Measurements from ENCODE around the gene MARCO. TPM values are rescaled to one million over a fixed set of nuclear protein-coding genes. Genes with fewer than 3 reads are reported as not detected.
A peak's percentile ranks its signal among the peaks of the same experiment; 100 is the strongest.

The MARCO gene
- total RNA-seq, 6 experiments from 2014 or later, result 5.8 to 129 (median 31.9) TPM

DNA sequence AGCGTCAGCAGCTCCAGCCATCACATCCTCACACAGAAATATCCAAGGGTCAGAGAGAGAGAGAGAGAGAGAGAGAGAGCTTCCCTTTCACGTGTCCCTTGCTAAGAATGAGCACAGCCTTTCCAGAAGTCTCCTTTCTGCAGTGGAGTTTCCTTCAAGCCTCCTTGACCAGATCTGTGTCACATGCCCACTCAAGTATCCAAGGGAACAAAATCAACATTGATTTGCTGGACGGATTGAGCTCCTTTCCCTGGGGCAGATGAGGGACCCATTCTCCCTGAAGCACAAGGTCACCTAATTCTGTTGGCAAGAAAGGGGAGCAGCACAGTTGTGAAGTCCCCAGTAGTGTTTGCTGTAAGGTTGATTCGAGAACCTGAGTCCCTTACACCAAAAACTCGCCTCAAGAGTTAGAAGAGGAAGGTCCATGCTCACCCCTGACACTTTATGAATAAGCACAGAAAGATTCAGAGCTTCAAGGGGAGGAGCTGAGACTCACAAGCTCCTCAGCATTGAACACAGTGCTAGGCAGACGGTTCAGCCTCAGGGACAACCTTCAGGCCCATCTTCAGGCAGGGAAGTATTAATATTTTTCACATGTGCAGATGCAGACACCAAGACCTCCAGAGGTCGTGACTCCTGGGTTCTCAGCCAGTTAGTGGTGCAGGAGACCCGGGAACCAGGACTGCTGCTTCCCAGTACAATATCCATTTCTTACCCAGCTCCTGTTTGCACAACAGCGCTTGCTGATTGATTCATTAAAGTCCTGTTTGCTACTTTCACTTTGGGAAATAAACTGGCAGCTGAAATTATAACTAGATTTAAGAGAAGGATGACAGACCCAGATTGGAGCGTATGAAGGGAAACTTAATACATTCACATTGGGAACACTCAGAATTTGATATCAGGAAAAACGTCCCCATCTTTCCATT is 38.2 kb upstream of the MARCO start:
- ATAC-seq (peak; percentile 18 to 53 (median 34)), DNase-seq (no peak)
- no peaks in the 10 kb centered on the region for H3K4me1 ChIP-seq
- no peaks in the 10 kb centered on the region for H3K36me3 ChIP-seq
- no peak overlapping the region for H3K4me3 ChIP-seq
- TF ChIP-seq POLR2A (IDR thresholded peaks at IDR 0.05), result no peak
- TF ChIP-seq, protein P1, sequence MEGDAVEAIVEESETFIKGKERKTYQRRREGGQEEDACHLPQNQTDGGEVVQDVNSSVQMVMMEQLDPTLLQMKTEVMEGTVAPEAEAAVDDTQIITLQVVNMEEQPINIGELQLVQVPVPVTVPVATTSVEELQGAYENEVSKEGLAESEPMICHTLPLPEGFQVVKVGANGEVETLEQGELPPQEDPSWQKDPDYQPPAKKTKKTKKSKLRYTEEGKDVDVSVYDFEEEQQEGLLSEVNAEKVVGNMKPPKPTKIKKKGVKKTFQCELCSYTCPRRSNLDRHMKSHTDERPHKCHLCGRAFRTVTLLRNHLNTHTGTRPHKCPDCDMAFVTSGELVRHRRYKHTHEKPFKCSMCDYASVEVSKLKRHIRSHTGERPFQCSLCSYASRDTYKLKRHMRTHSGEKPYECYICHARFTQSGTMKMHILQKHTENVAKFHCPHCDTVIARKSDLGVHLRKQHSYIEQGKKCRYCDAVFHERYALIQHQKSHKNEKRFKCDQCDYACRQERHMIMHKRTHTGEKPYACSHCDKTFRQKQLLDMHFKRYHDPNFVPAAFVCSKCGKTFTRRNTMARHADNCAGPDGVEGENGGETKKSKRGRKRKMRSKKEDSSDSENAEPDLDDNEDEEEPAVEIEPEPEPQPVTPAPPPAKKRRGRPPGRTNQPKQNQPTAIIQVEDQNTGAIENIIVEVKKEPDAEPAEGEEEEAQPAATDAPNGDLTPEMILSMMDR (IDR thresholded peaks at IDR 0.05), result no peak
- 27% methylated on average over 8 of the region's 11 CpGs for WGBS (ENCODE audit: insufficient coverage, low coverage, low lambda C conversion rate, missing lambda C conversion rate)
- no peak overlapping the region for H3K27ac ChIP-seq
- intact Hi-C loops (cut with DNase I), result no loop called here
- no peaks in the 10 kb centered on the region for H3K27me3 ChIP-seq
- H3K9me3 ChIP-seq, result no peaks in the 10 kb centered on the region

DNA sequence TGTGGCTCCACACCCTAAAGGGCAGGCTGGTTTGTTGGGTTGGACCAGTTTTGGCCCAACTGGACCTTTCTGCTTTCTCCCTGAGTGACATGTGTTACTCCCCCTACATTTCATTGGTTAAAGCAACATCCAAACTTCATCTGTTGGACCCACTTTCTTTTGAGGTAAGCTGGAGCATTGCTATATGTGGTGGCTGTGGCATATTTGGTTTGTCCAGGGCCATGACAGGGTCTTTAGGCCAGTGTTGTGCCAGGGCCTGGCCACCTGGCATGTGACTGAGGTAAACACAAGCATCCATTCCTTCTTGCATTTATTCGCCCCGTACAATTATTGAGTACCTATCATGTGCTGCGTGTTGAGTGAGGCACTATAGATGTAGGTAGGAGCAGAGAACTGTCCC is 36.8 kb upstream of the MARCO start:
- no peak for TF ChIP-seq POLR2A (IDR thresholded peaks at IDR 0.05)
- TF ChIP-seq, protein P1 (IDR thresholded peaks at IDR 0.05), result no peak
- Histone ChIP-seq H3K9me3 (no peaks in the 10 kb centered on the region), H3K27ac (no peak overlapping the region), H3K4me3 (no peak overlapping the region), H3K27me3 (no peaks in the 10 kb centered on the region), H3K36me3 (no peaks in the 10 kb centered on the region), H3K4me1 (no peaks in the 10 kb centered on the region)
- 84% methylated on average over 3 of the region's 3 CpGs for WGBS (ENCODE audit: insufficient coverage, low coverage, low lambda C conversion rate, missing lambda C conversion rate)
- ATAC-seq (no peak), DNase-seq (no peak)
- intact Hi-C loops (cut with DNase I), result no loop called here

DNA sequence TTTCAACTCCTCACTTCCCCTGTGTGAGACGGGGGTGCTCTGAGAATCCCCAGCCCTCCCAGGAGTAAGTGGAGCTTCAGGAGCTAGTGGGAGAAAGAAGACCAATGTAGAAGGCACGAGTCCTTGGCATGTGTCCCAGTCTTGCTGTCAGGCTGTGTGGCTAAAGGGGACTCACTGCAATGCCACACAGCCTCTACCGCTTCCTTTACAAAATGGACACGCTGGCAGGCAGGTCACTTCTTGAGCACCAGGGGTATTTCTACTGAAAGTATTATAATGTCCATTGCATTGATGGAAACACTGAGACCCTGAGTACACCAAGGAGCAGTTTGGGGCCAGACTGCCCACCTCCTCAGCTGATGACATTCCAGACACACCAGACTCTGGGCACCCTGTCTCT is 35.8 kb upstream of the MARCO start:
- H3K36me3 ChIP-seq, result no peaks in the 10 kb centered on the region
- no peak for DNase-seq
- TF ChIP-seq POLR2A (IDR thresholded peaks at IDR 0.05), result no peak
- TF ChIP-seq, protein P1 (IDR thresholded peaks at IDR 0.05), result no peak
- intact Hi-C loops (cut with DNase I), result no loop called here
- H3K4me3 ChIP-seq, result no peak overlapping the region
- ATAC-seq, result no peak
- H3K9me3 ChIP-seq, result no peaks in the 10 kb centered on the region
- H3K27me3 ChIP-seq, result no peaks in the 10 kb centered on the region
- no peaks in the 10 kb centered on the region for H3K4me1 ChIP-seq
- no peak overlapping the region for H3K27ac ChIP-seq
- WGBS (ENCODE audit: insufficient coverage, low coverage, low lambda C conversion rate, missing lambda C conversion rate), result 29% methylated on average over 1 of the region's 4 CpGs

DNA sequence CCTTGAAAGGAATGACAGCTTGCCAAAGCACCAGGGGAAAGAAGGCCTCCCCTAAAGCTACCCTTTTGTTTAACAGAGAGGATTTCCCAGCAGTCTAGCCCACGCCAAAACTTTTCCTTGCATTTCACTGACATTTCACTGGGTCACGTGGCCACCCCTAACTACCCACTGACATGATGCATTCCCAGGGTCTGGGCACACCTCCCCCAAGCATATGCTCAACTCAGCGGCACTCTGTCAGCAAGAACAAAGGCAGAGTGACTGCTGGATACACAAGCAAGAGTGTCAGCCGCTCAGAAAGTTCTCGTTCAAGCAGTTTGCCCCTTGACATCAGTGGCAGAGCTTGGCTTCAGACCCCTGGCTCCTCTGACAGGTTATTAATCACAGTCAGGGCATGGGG is 34.2 kb upstream of the MARCO start:
- TF ChIP-seq POLR2A (IDR thresholded peaks at IDR 0.05), result no peak
- intact Hi-C loops (cut with DNase I), result no loop called here
- ATAC-seq, result no peak
- Histone ChIP-seq H3K4me1 (no peaks in the 10 kb centered on the region), H3K27ac (no peak overlapping the region), H3K9me3 (no peaks in the 10 kb centered on the region), H3K36me3 (no peaks in the 10 kb centered on the region), H3K4me3 (no peak overlapping the region), H3K27me3 (no peaks in the 10 kb centered on the region)
- no peak for DNase-seq
- 49% methylated on average over 5 of the region's 5 CpGs for WGBS (ENCODE audit: insufficient coverage, low coverage, low lambda C conversion rate, missing lambda C conversion rate)

DNA sequence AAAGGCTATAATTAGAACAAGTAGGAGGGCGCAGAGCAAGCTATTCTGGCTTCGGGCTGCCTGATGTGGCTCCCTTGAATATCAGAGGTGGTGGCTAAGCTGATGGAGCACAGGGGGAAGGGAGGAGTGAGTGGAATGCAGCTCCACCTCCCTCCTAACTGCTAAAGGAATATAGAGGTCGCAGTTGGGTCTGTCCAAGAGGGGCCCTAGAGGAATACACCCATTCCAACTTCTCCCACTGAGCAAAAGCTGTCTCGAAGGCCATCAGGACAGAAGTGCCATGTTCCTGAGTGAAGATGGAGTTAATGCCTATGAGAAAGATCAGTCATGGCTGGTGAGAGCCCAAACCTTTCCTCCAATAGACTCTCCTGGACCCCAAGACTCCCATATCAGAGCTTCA is 32.8 kb upstream of the MARCO start:
- Histone ChIP-seq H3K27ac (no peak overlapping the region), H3K36me3 (no peaks in the 10 kb centered on the region), H3K4me1 (no peaks in the 10 kb centered on the region), H3K27me3 (no peaks in the 10 kb centered on the region), H3K4me3 (no peak overlapping the region), H3K9me3 (no peaks in the 10 kb centered on the region)
- no peak for TF ChIP-seq POLR2A (IDR thresholded peaks at IDR 0.05)
- TF ChIP-seq, protein P1 (IDR thresholded peaks at IDR 0.05), result no peak
- intact Hi-C loops (cut with DNase I), result no loop called here
- DNase-seq (no peak), ATAC-seq (no peak)
- WGBS (ENCODE audit: insufficient coverage, low coverage, low lambda C conversion rate, missing lambda C conversion rate), result no CpG with 5 or more reads among the region's 4 CpGs

Data from right lobe of liver (tissue), 6 donors.